D721Med (cell line): ENCODE data around the gene SLC12A7.

ENCODE experiments used
- DNase-seq: peaks from one replicate; pipeline ENCODE4 v3.0.0; 2011; ENCODE audit warnings: low spot score; ENCODE audit not compliant: insufficient read length
- FAIRE-seq: peaks from 2 replicates; lab custom pipeline; 2011; peaks lifted over from hg19 to GRCh38; lab: Jason Lieb, UNC
- TF ChIP-seq, protein P1 (sequence below): IDR thresholded peaks from 2 replicates; pipeline ENCODE4 v1.5.1; 2012; ENCODE audit warnings: mild to moderate bottlenecking, control low read depth; ENCODE audit not compliant: insufficient read depth; ENCODE audit errors: missing control alignments

SLC12A7 gene

DNA sequence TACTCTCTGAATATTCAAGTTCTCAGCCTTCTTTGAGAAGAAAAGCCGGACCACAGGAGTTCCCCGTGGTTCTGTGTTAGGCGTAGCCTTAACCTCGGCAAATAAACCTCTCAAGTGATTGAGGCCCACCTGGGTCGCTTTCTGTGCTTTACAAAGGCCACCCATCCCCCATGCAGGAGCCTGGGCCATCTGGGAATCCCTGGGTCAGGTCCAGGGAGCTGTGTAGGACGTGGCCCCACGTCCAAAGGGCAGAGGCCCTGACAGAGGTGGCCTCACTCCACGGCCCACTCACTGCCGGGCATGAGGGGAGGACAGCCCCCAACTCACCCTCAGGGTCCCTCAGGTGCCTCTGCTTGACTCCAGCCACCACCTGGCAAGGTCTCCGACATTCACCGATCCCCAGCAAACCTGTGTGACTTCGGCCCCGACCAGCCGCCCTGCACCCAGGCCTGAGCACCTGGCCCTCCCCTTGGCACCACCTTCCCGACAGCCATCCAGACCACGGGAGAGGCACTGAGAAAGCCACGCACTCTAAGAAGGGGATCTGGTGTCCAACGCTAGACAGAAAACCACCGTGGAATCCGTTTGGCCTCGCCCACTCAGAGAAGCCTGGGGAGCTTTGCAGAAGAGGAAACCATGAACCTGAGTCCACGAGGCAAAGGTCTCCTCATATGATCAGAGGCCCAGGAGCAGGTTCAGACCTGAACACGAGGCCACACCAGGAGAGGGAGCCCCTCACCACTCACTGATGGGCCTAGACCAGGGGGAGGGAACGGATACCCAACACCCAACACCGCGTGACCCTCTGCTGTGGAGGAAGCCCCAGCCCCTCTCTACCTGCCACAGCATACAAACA lies 4.5 kb downstream of the SLC12A7 start:
- DNase-seq (no peak), FAIRE-seq (no peak)
- TF ChIP-seq, protein P1, sequence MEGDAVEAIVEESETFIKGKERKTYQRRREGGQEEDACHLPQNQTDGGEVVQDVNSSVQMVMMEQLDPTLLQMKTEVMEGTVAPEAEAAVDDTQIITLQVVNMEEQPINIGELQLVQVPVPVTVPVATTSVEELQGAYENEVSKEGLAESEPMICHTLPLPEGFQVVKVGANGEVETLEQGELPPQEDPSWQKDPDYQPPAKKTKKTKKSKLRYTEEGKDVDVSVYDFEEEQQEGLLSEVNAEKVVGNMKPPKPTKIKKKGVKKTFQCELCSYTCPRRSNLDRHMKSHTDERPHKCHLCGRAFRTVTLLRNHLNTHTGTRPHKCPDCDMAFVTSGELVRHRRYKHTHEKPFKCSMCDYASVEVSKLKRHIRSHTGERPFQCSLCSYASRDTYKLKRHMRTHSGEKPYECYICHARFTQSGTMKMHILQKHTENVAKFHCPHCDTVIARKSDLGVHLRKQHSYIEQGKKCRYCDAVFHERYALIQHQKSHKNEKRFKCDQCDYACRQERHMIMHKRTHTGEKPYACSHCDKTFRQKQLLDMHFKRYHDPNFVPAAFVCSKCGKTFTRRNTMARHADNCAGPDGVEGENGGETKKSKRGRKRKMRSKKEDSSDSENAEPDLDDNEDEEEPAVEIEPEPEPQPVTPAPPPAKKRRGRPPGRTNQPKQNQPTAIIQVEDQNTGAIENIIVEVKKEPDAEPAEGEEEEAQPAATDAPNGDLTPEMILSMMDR, result no peak

DNA sequence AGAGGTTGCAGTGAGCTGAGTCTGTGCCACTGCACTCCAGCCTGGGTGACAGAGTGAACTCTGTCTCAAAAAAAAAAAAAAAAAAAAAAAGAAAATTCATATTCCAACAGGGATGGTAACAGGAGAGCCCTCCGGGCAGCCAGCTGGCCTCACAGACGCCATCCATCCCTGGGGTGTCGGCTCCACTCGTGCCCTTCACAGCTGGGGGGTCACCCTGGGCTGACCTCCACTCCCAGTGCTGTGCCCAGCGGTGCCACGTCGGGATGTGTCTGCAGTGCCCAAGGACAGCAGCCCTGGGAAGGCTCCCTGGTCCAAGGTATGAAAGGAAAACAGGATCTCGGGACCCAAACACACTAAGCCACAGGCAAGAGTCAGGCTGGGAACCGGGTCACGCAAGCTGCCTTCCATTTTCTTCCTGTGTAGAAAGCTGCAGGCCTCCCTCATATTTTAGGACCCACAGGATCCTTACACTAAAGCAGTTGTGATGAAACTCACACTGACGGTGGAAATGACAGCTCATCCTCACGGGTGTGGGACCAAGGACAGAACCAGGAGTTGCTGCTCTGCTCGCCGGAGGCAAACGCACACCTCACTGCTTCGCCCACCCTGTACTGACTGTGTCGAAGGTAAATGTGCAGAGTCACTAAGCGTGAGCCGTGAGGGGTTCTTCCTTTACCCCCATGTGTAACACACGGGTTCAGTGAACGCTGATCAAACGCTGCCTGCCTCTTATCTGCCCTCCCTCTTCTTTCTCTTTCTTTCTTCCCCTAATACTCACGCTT lies 5.3 kb downstream of the SLC12A7 start:
- DNase-seq (no peak), FAIRE-seq (no peak)
- TF ChIP-seq, protein P1, result no peak

DNA sequence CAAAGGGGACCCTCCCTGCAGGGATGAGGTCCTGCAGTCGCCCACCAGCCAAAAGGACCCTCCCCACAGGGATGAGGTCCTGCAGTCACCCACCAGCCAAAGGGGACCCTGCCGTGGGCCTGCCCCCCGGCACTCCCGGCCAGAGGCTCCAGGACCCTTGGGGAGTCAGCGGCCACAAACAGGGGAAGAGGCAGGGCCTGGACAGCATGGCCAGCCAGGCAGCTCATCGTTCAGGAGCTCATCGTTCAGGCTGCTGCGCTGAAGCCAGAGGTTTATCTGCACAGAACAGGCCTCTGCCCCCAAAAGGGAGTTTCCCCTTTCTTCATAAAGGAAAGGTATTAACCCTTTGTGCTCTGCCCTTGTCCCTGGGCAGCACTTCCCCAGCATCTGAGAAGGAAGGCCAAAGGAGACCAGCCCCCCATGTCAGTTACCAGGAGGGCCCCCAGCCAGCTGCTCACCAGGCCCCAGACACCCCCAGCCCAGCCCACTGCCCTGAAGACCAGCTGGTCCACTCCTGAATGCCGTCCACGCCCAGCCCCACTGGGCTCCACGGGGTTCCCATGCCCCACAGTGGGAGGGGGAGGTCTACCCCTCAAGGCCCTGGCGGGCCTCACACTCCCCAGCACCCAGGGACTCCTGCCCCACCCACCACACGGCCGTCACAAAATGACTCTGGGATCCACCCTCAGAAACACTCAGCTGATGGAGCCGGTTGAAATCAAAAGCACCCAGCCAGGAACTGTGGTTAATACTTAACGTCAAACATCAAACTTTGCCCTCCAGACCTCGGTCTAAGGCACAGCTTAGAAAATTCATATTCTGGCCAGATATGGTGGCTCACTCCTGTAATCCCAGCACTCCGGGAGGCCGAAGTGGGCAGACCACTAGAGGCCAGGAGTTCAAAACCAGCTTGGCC lies 6.3 kb downstream of the SLC12A7 start:
- DNase-seq (no peak), FAIRE-seq (no peak)
- TF ChIP-seq, protein P1, result no peak

DNA sequence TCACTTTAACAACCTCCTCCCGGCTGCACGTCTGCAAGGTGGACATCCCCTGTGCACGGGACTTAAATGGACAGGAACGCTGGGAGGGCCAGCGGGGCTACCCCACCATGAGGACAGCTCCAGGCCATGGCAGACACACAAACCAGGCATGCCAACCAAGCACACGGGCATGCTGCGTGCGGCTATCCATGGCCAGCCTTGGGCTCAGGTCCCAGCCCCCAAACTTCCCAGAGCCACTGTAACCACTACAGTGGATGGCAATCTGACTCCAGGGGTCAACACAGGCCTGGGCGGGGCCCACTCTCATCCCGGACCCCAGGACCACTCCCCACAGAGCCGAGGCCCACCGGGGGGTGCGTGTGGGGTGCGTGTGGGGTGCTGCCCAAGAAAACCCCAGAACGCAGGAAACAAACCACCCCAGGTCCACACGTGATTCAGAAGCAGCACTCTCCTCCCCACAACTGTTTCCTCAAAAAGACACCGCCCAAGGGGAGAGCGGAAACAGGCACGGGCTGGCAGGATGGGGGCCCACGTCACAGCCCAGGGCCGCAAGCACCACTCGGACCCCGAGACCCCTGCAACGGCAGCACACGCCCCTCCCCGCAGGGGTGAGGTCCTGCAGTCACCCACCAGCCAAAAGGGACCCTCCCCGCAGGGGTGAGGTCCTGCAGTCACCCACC lies 7.4 kb downstream of the SLC12A7 start:
- no peak for DNase-seq
- FAIRE-seq, result no peak
- TF ChIP-seq, protein P1, result no peak

DNA sequence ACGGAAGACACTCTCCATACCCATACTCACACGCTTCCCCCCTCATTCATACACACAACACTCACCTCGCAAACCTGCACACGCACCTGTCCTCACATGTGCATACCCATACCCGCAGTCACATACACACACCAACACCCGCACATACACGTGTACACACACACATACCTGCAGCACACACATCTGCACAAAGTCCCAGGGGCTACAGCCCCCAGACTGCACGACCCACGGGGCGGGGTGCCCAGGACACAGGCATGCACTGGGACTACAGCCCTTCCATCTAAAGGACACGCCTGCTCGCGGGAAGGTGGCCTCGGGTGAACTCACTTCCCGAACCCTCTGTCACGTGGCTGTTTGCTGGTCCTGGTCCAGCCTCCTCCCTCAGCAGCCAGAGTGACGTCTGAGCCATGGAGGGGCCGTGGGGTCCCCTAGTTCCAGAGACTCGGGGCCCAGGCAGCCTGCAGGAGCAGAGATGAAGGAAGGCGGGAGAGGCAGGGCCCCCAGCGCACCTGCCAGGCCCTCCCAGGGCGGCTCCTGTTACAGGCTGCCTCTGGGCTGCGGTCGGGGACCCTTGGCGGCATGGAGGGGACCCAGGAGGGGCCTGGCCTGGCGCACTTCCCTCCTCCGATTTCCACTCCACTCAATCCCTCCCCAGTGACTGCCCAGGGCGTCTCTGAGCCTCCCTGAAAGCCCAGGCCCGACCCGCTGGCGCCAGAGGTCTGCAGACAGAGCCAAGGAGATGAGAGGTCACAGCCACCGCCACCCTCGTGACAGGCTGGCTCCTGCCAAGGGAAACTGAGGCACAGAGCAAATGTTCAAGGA lies 8.1 kb downstream of the SLC12A7 start:
- TF ChIP-seq, protein P1, result no peak
- FAIRE-seq, result no peak
- no peak for DNase-seq

DNA sequence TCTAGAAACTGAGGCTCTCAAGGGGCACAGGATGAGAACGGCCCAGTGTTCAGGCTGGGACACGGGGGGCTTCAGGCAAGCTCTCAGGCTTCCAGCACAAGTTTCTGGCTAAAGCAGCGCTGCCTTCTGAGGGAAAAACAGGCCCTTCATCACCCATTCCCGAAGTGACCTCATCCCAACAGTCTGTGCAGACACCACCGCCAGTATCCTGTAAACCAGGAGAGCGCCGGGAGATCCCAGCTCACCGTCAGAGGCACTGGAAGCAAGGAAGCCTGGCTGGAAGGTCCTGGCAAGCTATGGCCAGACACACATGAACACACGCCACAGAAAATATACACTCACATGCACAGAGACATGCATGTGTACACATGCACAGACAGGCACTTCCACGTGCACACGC lies 8.8 kb downstream of the SLC12A7 start:
- FAIRE-seq, result no peak

More for the DNA sequence above, 8.8 kb downstream of the SLC12A7 start:
- no peak for DNase-seq
- TF ChIP-seq, protein P1, result no peak
